DOHH2 (cell line): ENCODE measurements around the gene SEMA5A.

Source experiments
- H3F3A ChIP-seq: fragments of 200-600 bp; sonication (generic), shearing (Covaris generic); 2 replicates; pipeline ENCODE4 v1.6.0; 2016; ENCODE audit warnings: antibody characterized with exemption, mild to moderate bottlenecking; ENCODE audit not compliant: control insufficient read depth, insufficient read depth
- H3K27ac ChIP-seq: fragments of 200-600 bp; sonication (generic); 2 replicates; pipeline ENCODE4 v1.5.1; 2014; ENCODE audit warnings: low read depth, mild to moderate bottlenecking, low read length, moderate library complexity
- H3K27me3 ChIP-seq: fragments of 200-600 bp; sonication (generic); 2 replicates; pipeline ENCODE4 v1.6.1; 2014; ENCODE audit warnings: mild to moderate bottlenecking, low read length, mixed read lengths; ENCODE audit not compliant: control insufficient read depth
- H3K36me3 ChIP-seq: fragments of 200-600 bp; sonication (generic); 2 replicates; pipeline ENCODE4 v1.6.1; 2014; ENCODE audit warnings: mild to moderate bottlenecking, low read length, moderate library complexity, mixed read lengths; ENCODE audit not compliant: control insufficient read depth
- H3K4me1 ChIP-seq: fragments of 200-600 bp; sonication (generic); 2 replicates; pipeline ENCODE4 v1.6.1; 2014; ENCODE audit warnings: mild to moderate bottlenecking, low read length, mixed read lengths; ENCODE audit not compliant: control insufficient read depth
- H3K4me2 ChIP-seq: fragments of 200-600 bp; sonication (generic); 2 replicates; pipeline ENCODE4 v1.6.0; 2014; ENCODE audit warnings: mild to moderate bottlenecking, low read length, moderate library complexity
- H3K4me3 ChIP-seq: fragments of 200-600 bp; sonication (generic); 2 replicates; pipeline ENCODE4 v1.5.1; 2014; ENCODE audit warnings: mild to moderate bottlenecking, low read length, mixed read lengths
- H3K79me2 ChIP-seq: fragments of 200-600 bp; sonication (generic); 2 replicates; pipeline ENCODE4 v1.6.1; 2014; ENCODE audit warnings: mild to moderate bottlenecking, low read length, mixed read lengths; ENCODE audit not compliant: control insufficient read depth
- H3K9me2 ChIP-seq: fragments of 200-600 bp; sonication (generic); replicated peaks from 2 replicates; pipeline ENCODE4 v1.6.1; 2014; ENCODE audit warnings: mild to moderate bottlenecking, low read length, mixed read lengths; ENCODE audit not compliant: control insufficient read depth
- H3K9me3 ChIP-seq: fragments of 200-600 bp; sonication (generic); 2 replicates; pipeline ENCODE4 v1.6.1; 2014; ENCODE audit warnings: antibody characterized with exemption, low read length, mixed read lengths; ENCODE audit not compliant: control insufficient read depth, insufficient read depth
- H4K20me1 ChIP-seq: fragments of 200-600 bp; sonication (generic); 2 replicates; pipeline ENCODE4 v1.6.0; 2014; ENCODE audit warnings: low read depth, mild to moderate bottlenecking, antibody characterized with exemption, low read length, moderate library complexity; ENCODE audit not compliant: control insufficient read depth, insufficient read depth
- CTCF ChIP-seq: fragments of 200-600 bp; sonication (generic); IDR thresholded peaks from one replicate; pipeline ENCODE4 v1.5.1; 2014; ENCODE audit warnings: antibody characterized with exemption, mild to moderate bottlenecking, low read depth, low read length; ENCODE audit not compliant: poor library complexity, severe bottlenecking
- EZH2phosphoT487 ChIP-seq: fragments of 200-600 bp; sonication (generic); IDR thresholded peaks from 2 replicates; pipeline ENCODE4 v1.6.1; 2017; ENCODE audit warnings: borderline replicate concordance, mild to moderate bottlenecking, antibody characterized with exemption, low read length, moderate library complexity, mixed read lengths

The SEMA5A gene

DNA sequence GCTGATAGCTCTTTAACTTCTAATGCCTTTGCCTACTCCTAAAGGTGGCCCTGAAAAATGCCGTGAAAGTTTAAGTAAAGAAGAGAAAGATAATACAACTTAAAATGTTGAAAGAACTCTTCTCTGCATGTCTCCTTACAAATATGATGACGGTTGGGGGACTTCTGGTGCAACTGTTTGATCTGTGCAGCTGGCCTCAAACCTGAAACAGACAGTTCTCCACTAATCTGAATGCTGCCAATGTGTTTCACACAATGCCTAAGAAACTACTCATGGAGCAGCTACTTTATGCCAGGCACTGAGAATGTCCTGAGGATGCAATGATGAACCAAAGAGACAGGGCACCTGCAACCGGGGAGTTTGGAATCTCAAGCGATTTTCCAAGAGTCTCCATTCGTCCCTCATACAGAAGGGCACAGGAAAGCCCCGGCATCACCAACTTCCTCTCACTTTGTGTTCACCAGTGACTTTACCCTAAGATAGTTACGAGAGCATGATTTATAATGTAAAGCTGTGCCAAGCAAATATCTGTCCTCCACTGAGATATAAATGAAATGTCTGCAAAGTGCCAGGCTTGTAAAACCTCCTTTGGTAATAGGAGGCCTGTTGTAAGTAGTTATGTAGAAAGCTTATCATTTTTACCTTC is 455.4 kb downstream of the SEMA5A start:
- no peak overlapping the region for H3K4me2 ChIP-seq
- no peaks in the 10 kb centered on the region for H3K27me3 ChIP-seq
- H3K4me3 ChIP-seq: no peak overlapping the region
- no peak overlapping the region for H3K27ac ChIP-seq
- no peaks in the 10 kb centered on the region for H3K36me3 ChIP-seq
- H4K20me1 ChIP-seq: no peaks in the 10 kb centered on the region
- H3K4me1 ChIP-seq: no peaks in the 10 kb centered on the region
- no peaks in the 10 kb centered on the region; the same call in 1 of the 2 replicates for H3K9me3 ChIP-seq
- H3K9me2 ChIP-seq: no peaks in the 10 kb centered on the region
- no peaks in the 10 kb centered on the region for H3K79me2 ChIP-seq
- no peaks in the 10 kb centered on the region for H3F3A ChIP-seq
- TF ChIP-seq EZH2phosphoT487: no peak
- no peak for TF ChIP-seq CTCF

- H3K36me3 ChIP-seq: no peaks in the 10 kb centered on the region
- H3K9me3 ChIP-seq: no peaks in the 10 kb centered on the region; the same call in 1 of the 2 replicates
- no peak overlapping the region for H3K4me2 ChIP-seq
- H4K20me1 ChIP-seq: no peaks in the 10 kb centered on the region
- no peaks in the 10 kb centered on the region for H3K4me1 ChIP-seq
- H3K27ac ChIP-seq: no peak overlapping the region
- no peaks in the 10 kb centered on the region for H3F3A ChIP-seq
- H3K9me2 ChIP-seq: no peaks in the 10 kb centered on the region
- H3K27me3 ChIP-seq: no peaks in the 10 kb centered on the region
- H3K79me2 ChIP-seq: no peaks in the 10 kb centered on the region
- TF ChIP-seq EZH2phosphoT487: no peak
- no peak for TF ChIP-seq CTCF
- no peak overlapping the region for H3K4me3 ChIP-seq
Measured at GRCh38 chr5:9089893-9090292, 456.0 kb downstream of the SEMA5A start.

- Histone ChIP-seq H3F3A (no peaks in the 10 kb centered on the region), H3K36me3 (no peaks in the 10 kb centered on the region), H3K27ac (no peak overlapping the region), H3K27me3 (no peaks in the 10 kb centered on the region), H3K9me2 (no peaks in the 10 kb centered on the region), H3K4me1 (no peaks in the 10 kb centered on the region), H3K4me3 (no peak overlapping the region), H3K79me2 (no peaks in the 10 kb centered on the region), H4K20me1 (no peaks in the 10 kb centered on the region), H3K4me2 (no peak overlapping the region), H3K9me3 (no peaks in the 10 kb centered on the region; the same call in 1 of the 2 replicates)
- TF ChIP-seq CTCF (no peak), EZH2phosphoT487 (no peak)
Measured at GRCh38 chr5:9082996-9083395, 462.9 kb downstream of the SEMA5A start.
